ENCODE results near the gene KCNQ5. TPM values are rescaled to one million over a fixed set of nuclear protein-coding genes. Genes with fewer than 3 reads are reported as not detected.

KCNQ5 gene
- total and polyA plus RNA-seq, 10 of the 15 experiments (the other 5 are each of a cell fraction or from before 2014, with no cell fraction given), result 0.60 to 16.2 (median 3.2) TPM

GRCh38 chr6:72646604-72647485, 25.0 kb downstream of the KCNQ5 start:
- H3K4me3 ChIP-seq, result no peak overlapping the region
- no peaks in the 10 kb centered on the region; a peak in 1 of 4 replicates for H3K36me3 ChIP-seq (ENCODE audit: control insufficient read depth in 2 of 2, insufficient read depth in 2 of 2, low read length in 1 of 2)
- no peak overlapping the region for H3K27ac ChIP-seq (ENCODE audit: control insufficient read depth, insufficient read depth)
- POLR2A ChIA-PET, result interaction anchor here (2.0 kb wide), 1 partner anchor 36 kb away, joined by 9 read pairs; no protein-coding TSS in a partner anchor
- intact Hi-C loops (cut with micrococcal nuclease; ENCODE audit: unreplicated experiment) (loop anchor here (5.0 kb wide), 1 partner anchor 95 kb away; no protein-coding TSS in a partner anchor), in situ Hi-C loops (cut with MboI) (no loop called here)
- TF ChIP-seq ZBTB40 (IDR thresholded peaks at IDR 0.05; ENCODE audit: borderline replicate concordance) (peak; percentile 76; the same call in 1 of the 2 replicates), USF2 (IDR thresholded peaks at IDR 0.05; ENCODE audit: borderline replicate concordance, low read depth, low read length) (no peak)
- no peak for DNase-seq (ENCODE audit: low read depth, low spot score)
- CTCF ChIA-PET, result interaction anchor here (0.7 to 4.4 kb wide), 8 partner anchors 7 to 58 kb away, joined by 3 to 18 read pairs (median 4); no protein-coding TSS in a partner anchor
- H3K4me2 ChIP-seq (ENCODE audit: control insufficient read depth, insufficient read depth), result no peak overlapping the region
- H3K27me3 ChIP-seq (replicated peaks in 1 of 2; ENCODE audit: control insufficient read depth in 2 of 2, insufficient read depth in 2 of 2, low read length in 1 of 2), result no peaks in the 10 kb centered on the region
- peaks cover 12% of the 10 kb centered on the region; the same call in 1 of the 2 replicates for H3K4me1 ChIP-seq (ENCODE audit: control insufficient read depth, insufficient read depth, low read length)
- no peaks in the 10 kb centered on the region for H4K20me1 ChIP-seq (ENCODE audit: control insufficient read depth, insufficient read depth)
- ATAC-seq, result no peak
- BruUV-seq (replicated peaks), result no TSS peak
- H2AFZ ChIP-seq (ENCODE audit: control insufficient read depth, low read depth, low read length), result no peak overlapping the region
- no peaks in the 10 kb centered on the region; the same call in 2 of the 3 replicates for H3K9me3 ChIP-seq (replicated peaks; ENCODE audit: control insufficient read depth, insufficient read depth, low read length)
- no peak for FAIRE-seq
- WGBS (ENCODE audit: insufficient coverage, insufficient replicate concordance, low lambda C conversion rate, missing lambda C conversion rate), result 97% methylated on average over 4 of the region's 4 CpGs
- SMC1A ChIA-PET (ENCODE audit: uncharacterized antibody, unreplicated experiment), result interaction anchor here (0.6 to 6.6 kb wide), 8 partner anchors 8 to 513 kb away, joined by 3 to 109 read pairs (median 9); no protein-coding TSS in a partner anchor
- H3K79me2 ChIP-seq (ENCODE audit: control insufficient read depth, insufficient read depth, low read length), result peaks cover 29% of the 10 kb centered on the region
- H3K9ac ChIP-seq (ENCODE audit: control insufficient read depth, insufficient read depth, low read length), result no peak overlapping the region
- RAD21 ChIA-PET (ENCODE audit: unreplicated experiment), result interaction anchor here (0.7 to 5.3 kb wide), 5 partner anchors 10 to 42 kb away, joined by 3 to 48 read pairs (median 7); no protein-coding TSS in a partner anchor

Measured in GM12878 (cell line).